B cell (primary cell): ENCODE measurements around the gene C1orf198.

Experiments used
- EZH2 ChIP-seq: IDR thresholded peaks from 2 replicates; pipeline ENCODE4 v1.6.1; 2012; ENCODE audit warnings: borderline replicate concordance, low read depth, mild to moderate bottlenecking, moderate library complexity, low read length; ENCODE audit not compliant: insufficient read depth, poor library complexity, severe bottlenecking
- TF ChIP-seq, protein P1 (sequence below): fragments of 200-600 bp; IDR thresholded peaks from one replicate; pipeline ENCODE4 v1.8.0; 2022; ENCODE audit warnings: antibody characterized with exemption, mild to moderate bottlenecking

DNA sequence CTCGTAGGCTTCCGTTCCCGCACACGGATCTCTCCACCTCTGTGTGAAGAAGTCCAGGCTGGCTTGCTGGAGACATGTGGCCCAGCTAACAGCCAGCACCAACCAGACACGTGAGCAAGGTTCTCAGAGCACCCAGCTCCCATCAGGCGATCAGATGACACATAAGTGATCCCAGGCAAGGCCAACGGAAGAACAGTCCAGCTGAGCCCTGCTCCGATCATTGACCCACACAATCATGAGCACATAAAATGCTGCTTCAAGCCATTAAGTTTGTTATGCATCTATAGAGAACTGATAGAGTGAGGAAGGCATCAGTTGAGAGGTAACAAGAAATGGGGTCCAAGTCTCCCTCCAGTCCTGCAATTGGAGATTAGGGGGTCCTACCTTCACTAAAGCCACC, 15.4 kb downstream of the C1orf198 start:
- TF ChIP-seq, protein P1, sequence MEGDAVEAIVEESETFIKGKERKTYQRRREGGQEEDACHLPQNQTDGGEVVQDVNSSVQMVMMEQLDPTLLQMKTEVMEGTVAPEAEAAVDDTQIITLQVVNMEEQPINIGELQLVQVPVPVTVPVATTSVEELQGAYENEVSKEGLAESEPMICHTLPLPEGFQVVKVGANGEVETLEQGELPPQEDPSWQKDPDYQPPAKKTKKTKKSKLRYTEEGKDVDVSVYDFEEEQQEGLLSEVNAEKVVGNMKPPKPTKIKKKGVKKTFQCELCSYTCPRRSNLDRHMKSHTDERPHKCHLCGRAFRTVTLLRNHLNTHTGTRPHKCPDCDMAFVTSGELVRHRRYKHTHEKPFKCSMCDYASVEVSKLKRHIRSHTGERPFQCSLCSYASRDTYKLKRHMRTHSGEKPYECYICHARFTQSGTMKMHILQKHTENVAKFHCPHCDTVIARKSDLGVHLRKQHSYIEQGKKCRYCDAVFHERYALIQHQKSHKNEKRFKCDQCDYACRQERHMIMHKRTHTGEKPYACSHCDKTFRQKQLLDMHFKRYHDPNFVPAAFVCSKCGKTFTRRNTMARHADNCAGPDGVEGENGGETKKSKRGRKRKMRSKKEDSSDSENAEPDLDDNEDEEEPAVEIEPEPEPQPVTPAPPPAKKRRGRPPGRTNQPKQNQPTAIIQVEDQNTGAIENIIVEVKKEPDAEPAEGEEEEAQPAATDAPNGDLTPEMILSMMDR = no peak
- TF ChIP-seq EZH2 = no peak
